NT2/D1 (cell line): Measurements from ENCODE around the gene XYLT1.
A peak's percentile ranks its signal among the peaks of the same experiment; 100 is the strongest.

ENCODE experiments used
- DNase-seq: peaks from one replicate; pipeline ENCODE4 v3.0.0-alpha.2; 2011; ENCODE audit warnings: low read depth, low spot score
- H3K27me3 ChIP-seq: 2 replicates; pipeline ENCODE4 v1.6.0; 2011; ENCODE audit warnings: mild to moderate bottlenecking; ENCODE audit not compliant: insufficient read length, insufficient read depth
- H3K36me3 ChIP-seq: 2 replicates; pipeline ENCODE4 v1.6.1; 2011; ENCODE audit warnings: mild to moderate bottlenecking, low read length, mixed read lengths; ENCODE audit not compliant: insufficient read depth, insufficient read length
- H3K4me1 ChIP-seq: 2 replicates; pipeline ENCODE4 v1.5.1; 2011; ENCODE audit not compliant: insufficient read depth, insufficient read length
- H3K4me3 ChIP-seq: 2 replicates; pipeline ENCODE4 v1.5.1; 2011; ENCODE audit warnings: low read depth; ENCODE audit not compliant: insufficient read length
- H3K9ac ChIP-seq: 2 replicates; pipeline ENCODE4 v1.6.0; 2011; ENCODE audit warnings: low read depth; ENCODE audit not compliant: insufficient read length
- H3K9me3 ChIP-seq: 2 replicates; pipeline ENCODE4 v1.5.1; 2011; ENCODE audit warnings: mild to moderate bottlenecking, low read length; ENCODE audit not compliant: insufficient read depth
- SUZ12 ChIP-seq: IDR thresholded peaks from 2 replicates; pipeline ENCODE4 v1.6.1; 2011; ENCODE audit not compliant: insufficient read length, insufficient read depth; ENCODE audit errors: extremely low read depth
- YY1 ChIP-seq: IDR thresholded peaks from 2 replicates; pipeline ENCODE4 v1.6.1; 2011; ENCODE audit not compliant: insufficient read length, insufficient read depth
- ZNF274 ChIP-seq: IDR thresholded peaks from 2 replicates; pipeline ENCODE4 v1.6.1; 2011; ENCODE audit warnings: mild to moderate bottlenecking, low read depth, low read length

The XYLT1 gene, protein sequence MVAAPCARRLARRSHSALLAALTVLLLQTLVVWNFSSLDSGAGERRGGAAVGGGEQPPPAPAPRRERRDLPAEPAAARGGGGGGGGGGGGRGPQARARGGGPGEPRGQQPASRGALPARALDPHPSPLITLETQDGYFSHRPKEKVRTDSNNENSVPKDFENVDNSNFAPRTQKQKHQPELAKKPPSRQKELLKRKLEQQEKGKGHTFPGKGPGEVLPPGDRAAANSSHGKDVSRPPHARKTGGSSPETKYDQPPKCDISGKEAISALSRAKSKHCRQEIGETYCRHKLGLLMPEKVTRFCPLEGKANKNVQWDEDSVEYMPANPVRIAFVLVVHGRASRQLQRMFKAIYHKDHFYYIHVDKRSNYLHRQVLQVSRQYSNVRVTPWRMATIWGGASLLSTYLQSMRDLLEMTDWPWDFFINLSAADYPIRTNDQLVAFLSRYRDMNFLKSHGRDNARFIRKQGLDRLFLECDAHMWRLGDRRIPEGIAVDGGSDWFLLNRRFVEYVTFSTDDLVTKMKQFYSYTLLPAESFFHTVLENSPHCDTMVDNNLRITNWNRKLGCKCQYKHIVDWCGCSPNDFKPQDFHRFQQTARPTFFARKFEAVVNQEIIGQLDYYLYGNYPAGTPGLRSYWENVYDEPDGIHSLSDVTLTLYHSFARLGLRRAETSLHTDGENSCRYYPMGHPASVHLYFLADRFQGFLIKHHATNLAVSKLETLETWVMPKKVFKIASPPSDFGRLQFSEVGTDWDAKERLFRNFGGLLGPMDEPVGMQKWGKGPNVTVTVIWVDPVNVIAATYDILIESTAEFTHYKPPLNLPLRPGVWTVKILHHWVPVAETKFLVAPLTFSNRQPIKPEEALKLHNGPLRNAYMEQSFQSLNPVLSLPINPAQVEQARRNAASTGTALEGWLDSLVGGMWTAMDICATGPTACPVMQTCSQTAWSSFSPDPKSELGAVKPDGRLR

DNA sequence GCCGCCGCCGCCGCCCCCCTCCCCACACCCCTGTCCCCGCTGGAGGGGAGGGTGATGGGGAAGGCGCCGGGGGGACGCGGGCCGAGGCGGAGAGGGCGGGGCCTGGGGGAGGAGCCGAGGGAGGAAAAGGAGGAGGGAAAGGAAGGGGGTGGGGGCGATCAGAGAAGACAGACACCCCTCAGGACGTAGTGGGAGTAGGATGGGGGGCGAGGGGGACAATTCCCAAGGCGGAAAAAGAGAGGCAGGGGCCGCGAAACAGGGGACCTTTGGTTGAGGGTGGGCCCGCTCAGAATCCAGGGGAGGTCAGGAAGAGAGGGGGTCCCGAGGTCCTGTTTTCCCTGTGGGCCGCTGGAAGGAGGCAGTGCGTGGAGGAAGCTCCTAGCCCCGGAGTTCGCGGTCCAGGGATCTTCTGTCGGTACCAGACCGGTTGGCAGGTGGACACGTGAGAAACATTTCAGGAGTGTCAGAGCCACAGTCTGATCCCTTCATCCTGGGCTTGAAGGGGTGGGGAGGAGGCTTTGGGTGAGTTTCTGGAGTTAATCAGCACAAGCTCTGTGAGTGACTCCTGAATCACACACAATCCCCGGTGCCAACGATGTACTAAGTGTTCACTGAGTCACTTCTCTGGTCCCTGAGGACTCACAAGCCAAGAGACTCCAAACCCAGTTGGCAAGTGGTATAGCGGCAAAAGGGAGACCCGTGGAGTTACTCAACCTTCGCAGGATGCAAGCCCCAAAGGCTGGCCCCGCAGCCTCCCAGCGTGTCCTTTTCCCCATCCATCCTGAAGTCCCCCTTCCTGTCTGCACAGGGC is at the start of gene XYLT1:
TSS of gene XYLT1 (minus strand) at position 53 of the 811 bp plus-strand sequence. CDS start 164 bp downstream, outside the sequence.
- H3K4me1 ChIP-seq, result peaks cover 17% of the 10 kb centered on the region
- H3K27me3 ChIP-seq, result peaks cover 17% of the 10 kb centered on the region
- H3K9ac ChIP-seq, result peak within 1 kb of the TSS; percentile 86
- peak within 1 kb of the TSS; percentile 76 for H3K4me3 ChIP-seq
- no peak for DNase-seq
- TF ChIP-seq SUZ12 (no peak), YY1 (no peak), ZNF274 (no peak)
- H3K36me3 ChIP-seq, result no peaks in the 10 kb centered on the region
- no peaks in the 10 kb centered on the region for H3K9me3 ChIP-seq

DNA sequence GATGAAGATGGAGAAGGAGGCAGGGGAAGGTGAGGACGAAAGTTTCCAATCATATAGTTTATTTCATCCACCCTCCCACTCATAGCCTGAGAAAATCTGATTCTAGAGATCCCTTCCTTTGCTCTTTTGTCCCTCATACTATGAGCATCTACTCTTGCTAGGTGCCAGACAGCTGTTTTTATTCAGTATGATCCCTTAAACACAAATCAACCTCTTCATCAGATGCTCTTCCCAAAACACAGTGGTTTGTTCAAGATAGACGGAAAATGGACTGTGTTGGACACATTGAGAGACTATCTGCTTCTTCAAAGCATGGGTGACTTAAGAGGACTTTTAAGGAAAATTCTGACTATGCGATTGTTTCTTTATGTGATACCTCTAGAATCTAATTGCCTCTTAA is 49.4 kb upstream of the XYLT1 start:
- Histone ChIP-seq H3K4me1 (no peaks in the 10 kb centered on the region), H3K36me3 (no peaks in the 10 kb centered on the region), H3K9me3 (no peaks in the 10 kb centered on the region), H3K27me3 (no peaks in the 10 kb centered on the region), H3K9ac (no peak overlapping the region), H3K4me3 (no peak overlapping the region)
- no peak for DNase-seq
- TF ChIP-seq SUZ12 (no peak), YY1 (no peak), ZNF274 (no peak)

DNA sequence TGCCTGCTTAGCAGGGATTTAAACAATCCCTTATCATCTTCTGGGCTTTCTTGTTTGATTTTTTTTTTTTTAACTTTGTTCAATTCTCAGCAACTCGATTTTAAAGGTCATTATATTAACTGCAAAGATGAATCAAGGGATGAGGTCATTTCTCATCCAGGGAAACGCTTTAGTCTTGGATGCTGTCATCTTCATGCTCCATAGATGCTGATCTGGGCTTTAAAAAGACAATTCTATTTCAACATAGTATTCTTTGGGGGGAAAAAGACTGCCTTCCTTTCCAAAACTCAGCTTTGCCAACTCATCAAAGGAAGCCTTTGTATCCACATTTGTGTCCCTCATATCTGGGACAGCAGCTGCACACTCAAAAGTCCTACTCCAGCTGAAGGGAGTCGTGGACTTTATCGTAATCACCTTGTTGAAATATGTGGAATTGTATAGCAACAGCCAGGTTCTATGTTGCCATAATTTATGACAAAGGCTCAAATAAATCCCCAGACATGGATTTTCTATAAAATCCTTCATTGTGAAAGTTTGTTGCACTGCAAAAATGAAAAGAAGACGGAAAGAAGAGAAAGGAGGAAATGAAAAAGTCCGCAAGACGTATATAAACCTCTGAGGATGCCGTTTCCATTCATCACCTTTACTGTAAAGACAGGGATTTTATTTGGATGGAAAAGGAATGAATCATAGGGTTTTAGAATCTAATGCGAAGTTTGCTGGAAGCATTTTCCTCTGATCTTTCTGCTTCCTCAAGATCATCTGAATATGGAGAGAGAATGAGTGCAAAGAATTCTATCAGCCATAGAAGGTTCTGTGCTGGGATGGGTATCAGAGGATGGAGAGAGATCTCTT is 48.6 kb upstream of the XYLT1 start:
- Histone ChIP-seq H3K4me1 (no peaks in the 10 kb centered on the region), H3K9ac (no peak overlapping the region), H3K36me3 (no peaks in the 10 kb centered on the region), H3K9me3 (no peaks in the 10 kb centered on the region), H3K4me3 (no peak overlapping the region), H3K27me3 (no peaks in the 10 kb centered on the region)
- no peak for DNase-seq
- TF ChIP-seq ZNF274 (no peak), YY1 (no peak), SUZ12 (no peak)

DNA sequence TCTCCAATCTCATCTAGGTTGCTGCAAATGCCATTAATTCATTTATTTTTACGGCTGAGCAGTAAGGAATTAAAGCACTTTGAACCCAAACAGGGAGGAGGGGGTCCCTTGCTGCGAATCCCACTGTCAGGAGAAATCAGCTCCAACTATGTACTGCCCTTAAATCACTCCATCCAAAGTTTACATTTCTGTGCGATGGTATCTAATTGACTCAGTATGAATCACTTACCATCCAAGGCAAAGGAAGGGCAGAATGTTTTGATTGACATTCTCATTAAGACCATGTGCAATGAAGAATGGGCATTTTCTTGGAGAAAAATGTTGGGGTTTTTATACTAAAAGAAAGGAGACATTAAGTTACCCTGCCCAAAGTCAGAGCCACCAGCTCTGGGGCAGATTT is 47.7 kb upstream of the XYLT1 start:
- Histone ChIP-seq H3K9me3 (no peaks in the 10 kb centered on the region), H3K4me1 (no peaks in the 10 kb centered on the region), H3K27me3 (no peaks in the 10 kb centered on the region), H3K4me3 (no peak overlapping the region), H3K9ac (no peak overlapping the region), H3K36me3 (no peaks in the 10 kb centered on the region)
- DNase-seq, result no peak
- TF ChIP-seq YY1 (no peak), ZNF274 (no peak), SUZ12 (no peak)

DNA sequence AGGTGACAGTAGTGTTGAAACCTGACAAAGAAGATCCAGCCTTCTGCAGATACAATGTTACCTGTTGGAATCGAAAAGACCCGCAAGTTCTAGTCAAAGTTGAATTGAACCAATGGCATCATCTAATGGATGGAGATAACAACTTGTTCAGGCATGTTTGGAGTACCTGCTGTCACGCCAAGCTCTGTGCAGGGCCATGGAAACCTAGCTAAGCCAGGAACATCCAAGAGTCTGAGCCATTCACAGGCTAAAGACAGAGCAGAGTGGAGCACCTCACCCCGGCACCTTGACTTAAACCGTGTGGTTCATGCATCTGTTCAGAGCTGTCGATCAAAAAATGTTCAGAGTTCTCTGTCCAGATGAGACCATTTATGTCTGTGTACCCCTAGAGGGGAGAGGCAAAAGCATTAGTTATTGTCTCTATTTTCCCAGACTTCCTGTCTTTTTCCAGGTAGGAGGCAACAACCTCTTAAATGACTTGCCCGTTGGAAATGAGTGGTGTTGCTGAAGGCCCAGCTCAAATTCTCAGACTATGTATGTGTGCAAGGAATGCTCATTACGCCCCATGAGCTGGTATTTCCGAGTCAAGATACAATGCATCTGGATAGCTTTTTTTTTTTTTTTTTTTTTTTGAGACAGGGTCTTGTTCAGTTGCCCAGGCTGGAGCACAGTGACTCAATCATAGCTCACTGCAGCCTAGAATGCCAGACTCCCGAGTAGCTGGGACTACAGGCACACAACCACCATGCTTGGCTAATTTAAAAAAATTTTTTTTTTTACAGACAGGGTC is 44.9 kb upstream of the XYLT1 start:
- H3K4me1 ChIP-seq, result no peaks in the 10 kb centered on the region
- no peak overlapping the region for H3K4me3 ChIP-seq
- H3K9ac ChIP-seq, result no peak overlapping the region
- DNase-seq, result no peak
- no peaks in the 10 kb centered on the region for H3K9me3 ChIP-seq
- H3K27me3 ChIP-seq, result no peaks in the 10 kb centered on the region
- TF ChIP-seq ZNF274, result no peak
- no peak for TF ChIP-seq YY1
- no peak for TF ChIP-seq SUZ12
- no peaks in the 10 kb centered on the region for H3K36me3 ChIP-seq
